Lower leg skin (tissue), 3 donors: Measurements from ENCODE around the gene FCRLB.
"Not testable (repeated sequence)": the region's sequence is repeated elsewhere in the genome, so short reads cannot be mapped to it uniquely, and the experiment has no call there.

Experiments used
- CTCF ChIP-seq, 3 donors: fragments of 450-650 bp; IDR thresholded peaks; one replicate each; pipeline ENCODE4 v1.5.1; 2016; ENCODE audit warnings: antibody characterized with exemption in 3 of 3, mild to moderate bottlenecking in 3 of 3, moderate library complexity in 2 of 3
- POLR2A ChIP-seq, 2 donors: fragments of 450-650 bp; IDR thresholded peaks; one replicate each; pipeline ENCODE4 v1.6.1; 2016 to 2017; ENCODE audit warnings: antibody characterized with exemption in 2 of 2, mild to moderate bottlenecking in 1 of 2, moderate library complexity in 1 of 2

GRCh38 chr1:161725258-161725907, 4.0 kb downstream of the FCRLB start:
- TF ChIP-seq CTCF, POLR2A (IDR thresholded peaks at IDR 0.05): not testable (repeated sequence)
